Esophagus (tissue), 2 donors: ENCODE measurements around the gene MRPL43. TPM values are rescaled to one million over a fixed set of nuclear protein-coding genes. Genes with fewer than 3 reads are reported as not detected.

ENCODE experiments used
- H3K27ac ChIP-seq, 2 donors: one replicate each; pipeline ENCODE4 v1.5.1; 2013; ENCODE audit warnings: low read depth in 2 of 2, mild to moderate bottlenecking in 2 of 2, inconsistent platforms in 1 of 2, low read length in 1 of 2, moderate library complexity in 1 of 2
- H3K27me3 ChIP-seq, 2 donors: one replicate each; pipeline ENCODE4 v1.6.1; 2013; ENCODE audit warnings: low read length in 2 of 2, control low read depth in 1 of 2, mild to moderate bottlenecking in 1 of 2; ENCODE audit not compliant: insufficient read depth in 2 of 2, control insufficient read depth in 1 of 2
- H3K36me3 ChIP-seq, 2 donors: one replicate each; pipeline ENCODE4 v1.6.1; 2013; ENCODE audit warnings: low read length in 1 of 2; ENCODE audit not compliant: control insufficient read depth in 2 of 2, insufficient read depth in 2 of 2
- H3K4me1 ChIP-seq, 2 donors: one replicate each; pipeline ENCODE4 v1.6.1; 2013; ENCODE audit warnings: low read length in 1 of 2; ENCODE audit not compliant: control insufficient read depth in 2 of 2, insufficient read depth in 2 of 2
- H3K4me3 ChIP-seq, 2 donors: one replicate each; pipeline ENCODE4 v1.5.1; 2013; ENCODE audit warnings: low read length in 2 of 2, mild to moderate bottlenecking in 2 of 2, low read depth in 1 of 2, moderate library complexity in 1 of 2
- H3K9me3 ChIP-seq, 2 donors: one replicate each; pipeline ENCODE4 v1.6.1; 2013; ENCODE audit warnings: mild to moderate bottlenecking in 2 of 2, low read depth in 1 of 2, low read length in 1 of 2, moderate library complexity in 1 of 2; ENCODE audit not compliant: control insufficient read depth in 2 of 2, insufficient read depth in 1 of 2
- WGBS, 2 donors: extraction: QIAGEN DNeasy Blood & Tissue Kit; methylation state at CpG; one replicate each; pipeline ENCODE4 v1.1.7; 2013; 5-methylcytosine and 5-hydroxymethylcytosine counted together
- polyA plus RNA-seq, 2 donors: library from polyadenylated mRNA; stranded (reverse); fragments of 200-250 nt; gene quantifications; one replicate each; pipeline ENCODE4 v1.2.3, GENCODE V29; 2013
- donor health status: healthy with polysubstance abuse.
- donor health status: Bipolar disorder and iron deficiency.

MRPL43 gene
- polyA plus RNA-seq, 2 donors = 60.6 to 89.1 TPM

DNA sequence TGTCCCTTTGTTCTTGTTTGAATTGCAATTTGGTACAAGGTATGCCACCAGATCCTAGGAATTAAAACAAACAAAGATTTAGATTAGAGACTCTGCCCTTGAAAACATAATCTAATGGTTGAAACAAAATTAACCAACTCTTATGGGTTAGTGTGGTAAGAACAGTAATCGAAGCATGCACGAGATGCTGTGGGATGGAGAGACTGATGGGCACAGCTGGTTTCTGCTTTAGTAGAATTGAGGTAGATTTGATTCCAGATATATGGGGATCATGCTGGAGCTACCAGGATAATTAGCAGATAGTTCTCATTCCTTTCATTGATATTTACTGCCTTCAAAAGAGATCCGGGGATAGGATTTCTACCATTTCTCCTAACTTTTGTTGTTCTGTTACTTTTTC, 38.4 kb downstream of the MRPL43 start:
- Histone ChIP-seq H3K27me3 (no peaks in the 10 kb centered on the region), H3K4me3 (no peak overlapping the region), H3K27ac (no peak overlapping the region), H3K36me3 (peaks cover 2 to 5% of the 10 kb centered on the region in 2 donors), H3K4me1 (no peaks in the 10 kb centered on the region), H3K9me3 (no peaks in the 10 kb centered on the region)
- 93 to 94% methylated on average over 3 of the region's 3 CpGs for WGBS, 2 donors

- peaks cover 0 to 6% of the 10 kb centered on the region in 2 donors for H3K36me3 ChIP-seq
Measured at GRCh38 chr10:100945754-100946153, 41.5 kb downstream of the MRPL43 start.

DNA sequence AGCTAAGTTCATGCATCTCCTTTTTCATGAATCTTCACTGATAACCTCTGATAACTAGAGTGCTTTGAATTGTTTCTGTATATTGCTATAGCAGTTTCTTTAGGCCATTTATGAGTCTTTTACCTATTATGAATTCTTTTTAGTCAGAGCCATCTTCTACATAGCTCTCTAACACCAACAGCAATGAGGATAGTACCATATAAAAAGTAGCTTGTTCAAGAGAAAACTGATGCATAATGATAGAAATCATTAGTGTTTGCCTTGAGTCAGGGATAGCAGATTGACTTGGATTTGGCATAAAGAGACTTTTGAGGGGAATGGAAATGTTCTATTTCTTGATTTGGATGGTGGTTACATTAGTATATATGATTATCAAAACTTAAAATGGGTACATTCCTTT, 43.8 kb downstream of the MRPL43 start:
- Histone ChIP-seq H3K4me1 (no peaks in the 10 kb centered on the region), H3K36me3 (peaks cover 7 to 14% of the 10 kb centered on the region in 2 donors), H3K27ac (no peak overlapping the region), H3K4me3 (no peak overlapping the region), H3K27me3 (no peaks in the 10 kb centered on the region), H3K9me3 (no peaks in the 10 kb centered on the region)

More at GRCh38 chr10:100945754-100946153, 41.5 kb downstream of the MRPL43 start:
- H3K9me3 ChIP-seq = no peaks in the 10 kb centered on the region
- H3K4me3 ChIP-seq = no peak overlapping the region
- no peaks in the 10 kb centered on the region for H3K27me3 ChIP-seq
- H3K4me1 ChIP-seq = no peaks in the 10 kb centered on the region
- H3K27ac ChIP-seq = no peak overlapping the region

DNA sequence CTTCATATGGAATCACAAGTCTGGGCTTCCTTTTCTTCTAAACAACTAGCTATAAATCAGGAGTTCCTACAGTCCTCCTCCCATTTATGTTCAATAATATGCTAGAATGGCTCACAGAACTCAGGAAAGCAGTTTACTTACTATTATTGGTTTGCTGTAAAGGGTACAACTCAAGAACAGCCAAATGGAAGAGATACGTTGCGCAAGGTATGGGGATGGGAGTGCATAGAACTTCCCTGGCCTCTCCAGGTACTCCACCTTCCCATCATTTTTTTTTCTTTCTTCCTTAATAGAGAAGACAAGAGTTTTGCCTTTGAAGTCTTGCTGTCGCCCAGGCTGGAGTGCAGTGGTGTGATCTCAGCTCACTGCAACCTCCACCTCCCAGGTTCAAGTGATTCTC, 45.1 kb downstream of the MRPL43 start:
- no peak overlapping the region for H3K4me3 ChIP-seq
- no peak overlapping the region for H3K27ac ChIP-seq
- H3K27me3 ChIP-seq = no peaks in the 10 kb centered on the region
- no peaks in the 10 kb centered on the region for H3K9me3 ChIP-seq
- WGBS, 2 donors = 95 to 97% methylated on average over 3 of the region's 3 CpGs
- peaks cover 9 to 14% of the 10 kb centered on the region in 2 donors for H3K36me3 ChIP-seq
- H3K4me1 ChIP-seq = no peaks in the 10 kb centered on the region

DNA sequence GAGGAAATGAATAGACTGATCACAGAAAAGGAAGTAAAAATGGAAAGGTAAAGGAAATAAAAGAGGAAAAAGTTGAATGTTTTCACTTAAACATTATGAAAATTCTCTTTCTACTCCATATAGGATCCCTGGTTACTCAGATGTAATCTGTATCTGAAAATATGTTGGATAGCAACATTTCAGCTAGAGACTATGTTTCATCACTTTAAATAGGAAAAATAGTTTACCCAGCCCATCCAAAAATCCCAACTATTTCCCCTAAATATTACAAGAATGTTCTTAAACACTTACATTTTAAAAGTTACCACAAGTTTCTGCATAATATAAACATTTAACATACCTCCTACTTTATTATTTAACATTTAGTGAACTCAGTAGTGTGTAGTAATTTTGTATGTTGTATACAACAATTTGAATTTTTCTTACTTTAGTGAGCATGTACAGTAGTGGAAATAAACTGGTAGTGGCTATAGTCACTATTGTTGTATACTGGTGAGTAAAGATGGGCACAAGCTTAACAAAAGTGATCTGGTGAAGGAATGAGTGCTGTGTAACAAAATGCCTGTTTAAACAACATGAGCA, 47.4 kb downstream of the MRPL43 start:
- Histone ChIP-seq H3K36me3 (peaks cover 9 to 11% of the 10 kb centered on the region in 2 donors), H3K4me1 (no peaks in the 10 kb centered on the region), H3K27ac (no peak overlapping the region), H3K9me3 (no peaks in the 10 kb centered on the region), H3K27me3 (no peaks in the 10 kb centered on the region), H3K4me3 (no peak overlapping the region)

Other genes starting within 250 kb of the MRPL43 start
- gene PAX2, start 241.9 kb downstream of the MRPL43 start, polyA plus RNA-seq = not detected
- gene SLF2, start 74.5 kb downstream of the MRPL43 start, polyA plus RNA-seq = 1 to 10 TPM; 5.1 to 9.4 TPM
- 1 to 10 TPM; 1.4 to 1.9 TPM for gene SEMA4G, start 18.0 kb downstream of the MRPL43 start, polyA plus RNA-seq
- gene TWNK, start within 50 bp of the MRPL43 start, polyA plus RNA-seq = 1 to 10 TPM; 3.6 to 7.1 TPM
- gene LZTS2, start 12.3 kb upstream of the MRPL43 start, polyA plus RNA-seq = 10 to 100 TPM; 31.8 to 34.9 TPM
- under 1 TPM; 0.11 to 0.14 TPM for gene PDZD7, start 43.6 kb upstream of the MRPL43 start, polyA plus RNA-seq
- gene SFXN3, start 43.7 kb upstream of the MRPL43 start, polyA plus RNA-seq = 1 to 10 TPM; 5.2 to 5.7 TPM
- gene KAZALD1, start 74.5 kb upstream of the MRPL43 start, polyA plus RNA-seq = 1 to 10 TPM in 1 of 2 donors, under 1 TPM in 1; 0.81 to 1.4 TPM
- gene TLX1, start 143.8 kb upstream of the MRPL43 start, polyA plus RNA-seq = not detected
- not detected for gene LBX1, start 242.0 kb upstream of the MRPL43 start, polyA plus RNA-seq